Uterus (tissue), 2 donors: Measurements from ENCODE around the gene NTNG1.

ENCODE experiments used
- CTCF ChIP-seq, 4 experiments: fragments of 200-600 bp in 2 of 4; fragments of 450-650 bp in 2 of 4; sonication (generic) in 2 of 4; IDR thresholded peaks; one replicate each; pipeline ENCODE4 v1.5.1; 2016 to 2019; ENCODE audit warnings: antibody characterized with exemption in 4 of 4, mild to moderate bottlenecking in 2 of 4, moderate library complexity in 1 of 4
- POLR2A ChIP-seq, 2 donors: fragments of 450-650 bp; IDR thresholded peaks; one replicate each; pipeline ENCODE4 v1.6.1; 2016; ENCODE audit warnings: antibody characterized with exemption in 2 of 2, mild to moderate bottlenecking in 1 of 2, moderate library complexity in 1 of 2

- no peak for TF ChIP-seq CTCF (IDR thresholded peaks at IDR 0.05)
- TF ChIP-seq POLR2A (IDR thresholded peaks at IDR 0.05) = no peak
Observed at GRCh38 chr1:107526524-107527198, 385.8 kb downstream of the NTNG1 start.
